A549 treated with AZD2906 at 1 μM for 4 hours (cell line): ENCODE measurements around the gene SPDEF. TPM values are rescaled to one million over a fixed set of nuclear protein-coding genes. Genes with fewer than 3 reads are reported as not detected.

Experiments used
- total RNA-seq: library from RNA; stranded (reverse); fragments of 200-300 nt; extraction: Qiagen RNA extraction; gene quantifications from 5 replicates; pipeline ENCODE4 v1.2.3, GENCODE V29; 2022

The SPDEF gene
- 1.3 to 1.9 TPM (median 1.8 TPM) in 5 replicates for total RNA-seq

DNA sequence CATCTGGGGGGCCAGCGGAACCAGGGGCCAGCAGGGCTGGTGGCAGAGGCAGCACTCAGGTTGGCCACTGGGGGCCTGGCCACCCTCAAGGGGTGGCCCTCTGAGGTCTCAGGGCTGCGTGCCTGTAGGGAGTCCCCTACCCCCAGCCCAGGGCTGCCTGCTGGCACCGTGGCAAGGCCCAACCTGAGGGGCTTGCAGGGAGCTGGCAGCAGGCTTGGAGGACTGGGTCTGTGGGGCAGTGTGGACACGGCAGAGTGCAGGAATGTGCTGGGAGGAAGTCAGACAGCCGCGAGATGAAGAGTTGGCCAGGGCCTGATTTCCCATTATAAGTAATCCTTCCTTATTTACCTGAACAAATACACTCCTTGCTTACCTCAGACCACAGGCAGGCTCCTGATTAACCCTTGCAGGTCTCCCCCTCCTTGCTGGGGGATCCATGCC is at the start of gene SPDEF:
SPDEF (minus strand) TSS at position 299 of the 441 bp plus-strand sequence. CDS start 11,874 bp downstream, outside the sequence.

Other genes with a start within 250 kb of the SPDEF start
- 5.6 to 8.5 TPM (median 5.9 TPM) in 5 replicates for gene NUDT3, start 163.7 kb downstream of the SPDEF start, total RNA-seq
- 1,967 to 2,217 TPM (median 2,066 TPM) in 5 replicates for gene RPS10, start 130.3 kb downstream of the SPDEF start, total RNA-seq
- 0.03 to 0.34 TPM (median 0.07 TPM) in 5 replicates for gene PACSIN1, start 90.3 kb downstream of the SPDEF start, total RNA-seq
- gene ILRUN, start 140.4 kb upstream of the SPDEF start, total RNA-seq, result 30.3 to 33.7 TPM (median 31.4 TPM) in 5 replicates
- gene SNRPC, start 201.2 kb upstream of the SPDEF start, total RNA-seq, result 194 to 246 TPM (median 209 TPM) in 5 replicates
- gene BLTP3A, start 235.8 kb upstream of the SPDEF start, total RNA-seq, result 4.3 to 5.9 TPM (median 5.0 TPM) in 5 replicates